ENCODE results near the gene POLRMT.

POLRMT gene

DNA sequence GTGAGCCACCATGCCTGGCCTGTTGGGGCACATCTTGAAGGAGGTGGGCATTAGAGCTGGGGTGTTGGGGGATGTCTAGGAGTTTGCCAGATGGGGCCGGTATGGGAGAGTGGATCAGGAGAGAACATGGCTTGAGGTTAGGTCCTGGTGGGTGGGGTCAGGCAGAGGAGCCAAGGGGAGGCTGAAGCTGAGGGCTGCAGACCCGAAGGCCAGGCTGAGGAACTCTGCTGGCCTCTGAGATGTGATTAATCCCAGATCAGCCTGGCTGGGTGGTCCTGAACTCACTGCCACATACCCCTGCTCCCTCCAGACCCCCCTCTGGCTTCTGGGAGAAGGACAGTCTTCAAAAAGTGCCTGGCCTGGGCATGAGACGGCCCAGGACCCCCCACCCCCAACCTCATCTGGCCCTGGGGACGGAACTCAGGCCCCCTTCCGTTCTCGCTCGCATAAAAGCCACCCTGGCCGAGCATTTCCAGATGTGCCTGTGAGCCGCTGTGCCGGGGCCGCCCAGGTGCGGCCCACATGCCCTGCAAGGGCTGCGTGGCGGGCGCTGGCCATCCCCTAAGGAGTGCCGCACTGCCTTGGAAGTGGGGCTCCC, 45.6 kb upstream of the POLRMT start:
- TF ChIP-seq, protein P1, sequence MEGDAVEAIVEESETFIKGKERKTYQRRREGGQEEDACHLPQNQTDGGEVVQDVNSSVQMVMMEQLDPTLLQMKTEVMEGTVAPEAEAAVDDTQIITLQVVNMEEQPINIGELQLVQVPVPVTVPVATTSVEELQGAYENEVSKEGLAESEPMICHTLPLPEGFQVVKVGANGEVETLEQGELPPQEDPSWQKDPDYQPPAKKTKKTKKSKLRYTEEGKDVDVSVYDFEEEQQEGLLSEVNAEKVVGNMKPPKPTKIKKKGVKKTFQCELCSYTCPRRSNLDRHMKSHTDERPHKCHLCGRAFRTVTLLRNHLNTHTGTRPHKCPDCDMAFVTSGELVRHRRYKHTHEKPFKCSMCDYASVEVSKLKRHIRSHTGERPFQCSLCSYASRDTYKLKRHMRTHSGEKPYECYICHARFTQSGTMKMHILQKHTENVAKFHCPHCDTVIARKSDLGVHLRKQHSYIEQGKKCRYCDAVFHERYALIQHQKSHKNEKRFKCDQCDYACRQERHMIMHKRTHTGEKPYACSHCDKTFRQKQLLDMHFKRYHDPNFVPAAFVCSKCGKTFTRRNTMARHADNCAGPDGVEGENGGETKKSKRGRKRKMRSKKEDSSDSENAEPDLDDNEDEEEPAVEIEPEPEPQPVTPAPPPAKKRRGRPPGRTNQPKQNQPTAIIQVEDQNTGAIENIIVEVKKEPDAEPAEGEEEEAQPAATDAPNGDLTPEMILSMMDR (conservative IDR thresholded peaks at IDR 0.05; ENCODE audit: low read depth, low read length) = no peak
- peak overlapping the region; percentile 45 for H3K4me3 ChIP-seq (ENCODE audit: low read length)
- DNase-seq (ENCODE audit: low read depth) = no peak

DNA sequence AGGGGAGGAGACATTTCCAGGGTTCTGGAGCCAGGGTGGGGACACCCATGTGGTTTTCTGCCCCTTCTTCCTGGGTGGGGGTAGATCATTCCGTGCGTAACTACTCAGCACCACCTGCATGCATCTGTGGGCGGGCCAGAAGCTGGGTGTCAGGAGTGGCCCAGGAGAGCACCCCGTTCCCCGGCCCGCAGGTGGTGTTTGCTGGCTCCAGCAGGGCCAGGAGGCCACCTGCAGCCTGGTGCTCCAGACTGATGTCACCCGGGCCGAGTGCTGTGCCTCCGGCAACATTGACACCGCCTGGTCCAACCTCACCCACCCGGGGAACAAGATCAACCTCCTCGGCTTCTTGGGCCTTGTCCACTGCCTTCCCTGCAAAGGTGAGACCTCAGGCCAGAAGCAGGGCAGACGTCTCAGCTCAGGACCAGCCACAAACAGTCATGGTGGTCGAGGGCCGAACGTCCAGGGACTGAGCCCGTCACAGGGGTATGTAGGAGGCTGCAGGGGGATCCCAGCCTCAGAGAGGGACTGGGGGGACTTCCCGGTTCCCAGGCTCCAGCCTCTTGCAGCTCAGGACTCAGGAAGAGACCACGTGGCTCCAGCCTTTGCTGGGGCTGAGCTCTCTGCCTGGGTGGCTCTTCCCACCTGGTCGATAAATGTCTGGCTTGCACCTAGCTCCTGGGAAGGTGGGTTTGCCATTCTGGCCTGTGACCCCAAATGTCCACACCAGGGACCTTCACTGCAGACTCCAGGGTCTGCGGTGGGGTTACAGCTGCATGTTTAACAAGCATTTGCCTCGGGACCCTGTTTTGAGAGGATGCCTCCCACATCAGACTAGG, 44.5 kb upstream of the POLRMT start:
- no peak for DNase-seq (ENCODE audit: low read depth)
- TF ChIP-seq, protein P1 (conservative IDR thresholded peaks at IDR 0.05; ENCODE audit: low read depth, low read length) = no peak
- H3K4me3 ChIP-seq (ENCODE audit: low read length) = peak overlapping the region; percentile 88

GRCh38 chr19:677201-677600, 43.9 kb upstream of the POLRMT start:
- TF ChIP-seq, protein P1 (conservative IDR thresholded peaks at IDR 0.05; ENCODE audit: low read depth, low read length) = no peak
- DNase-seq (ENCODE audit: low read depth) = peak; percentile 85
- peak overlapping the region; percentile 88 for H3K4me3 ChIP-seq (ENCODE audit: low read length)

DNA sequence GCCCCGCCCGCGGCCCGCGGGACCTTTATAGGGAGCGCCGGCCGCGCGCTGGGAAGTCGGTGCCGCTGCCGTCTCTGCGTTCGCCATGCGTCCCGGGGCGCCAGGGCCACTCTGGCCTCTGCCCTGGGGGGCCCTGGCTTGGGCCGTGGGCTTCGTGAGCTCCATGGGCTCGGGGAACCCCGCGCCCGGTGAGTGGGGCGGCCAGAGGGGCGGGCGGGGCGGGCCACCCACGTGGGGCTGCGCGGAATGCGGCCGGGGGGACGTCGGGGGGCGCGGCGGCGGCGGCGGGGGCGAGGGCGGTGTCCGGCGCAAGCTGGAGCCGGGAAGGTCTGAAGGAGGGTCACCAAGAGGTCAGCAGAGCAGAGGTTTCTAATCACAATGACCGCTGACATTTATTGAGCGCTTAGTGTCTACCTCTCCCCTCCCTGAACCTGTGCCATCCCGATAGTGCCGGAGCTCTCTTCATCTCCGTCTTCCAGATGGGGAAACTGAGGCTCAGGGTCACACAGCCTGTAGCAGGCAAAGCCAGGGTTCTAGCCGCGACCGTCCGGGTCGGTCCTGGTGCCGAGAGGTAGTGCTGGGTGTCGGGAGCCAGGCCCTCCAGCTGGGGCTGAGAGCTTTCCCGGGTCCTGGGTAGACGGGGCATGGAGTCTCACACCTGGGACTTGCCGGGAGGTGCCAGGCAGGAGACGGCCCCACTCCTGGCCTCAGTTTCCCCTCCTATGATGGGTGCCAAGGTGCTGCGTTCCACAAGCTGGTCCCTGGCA, 43.2 kb upstream of the POLRMT start, which contains the start of gene FSTL3:
Gene FSTL3 (plus strand): TSS at position 54 of the 767 bp plus-strand sequence. CDS start 32 bp downstream, at position 86.
- peak; percentile 17 for DNase-seq (ENCODE audit: low read depth)
- TF ChIP-seq, protein P1 (conservative IDR thresholded peaks at IDR 0.05; ENCODE audit: low read depth, low read length) = no peak
- peak within 1 kb of the TSS; percentile 88 for H3K4me3 ChIP-seq (ENCODE audit: low read length)

DNA sequence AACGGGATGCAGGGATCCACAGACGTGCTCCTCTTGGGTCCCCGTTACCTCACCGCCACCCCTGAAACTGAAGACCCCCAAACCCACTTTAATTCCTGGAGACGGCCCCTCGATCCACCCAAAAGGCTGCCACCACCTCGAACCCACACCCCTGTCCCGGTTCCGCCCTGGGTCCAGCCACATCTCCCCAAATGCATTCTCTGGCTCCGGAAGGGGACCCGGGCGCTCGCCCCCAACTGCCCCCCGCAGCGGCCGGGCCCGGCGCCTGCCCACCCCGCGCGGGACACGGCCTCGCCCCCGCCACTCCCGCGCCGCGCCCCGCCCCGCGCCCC, 42.6 kb upstream of the POLRMT start:
- TF ChIP-seq, protein P1 (conservative IDR thresholded peaks at IDR 0.05; ENCODE audit: low read depth, low read length) = no peak
- peak overlapping the region; percentile 46 for H3K4me3 ChIP-seq (ENCODE audit: low read length)
- DNase-seq (ENCODE audit: low read depth) = no peak

DNA sequence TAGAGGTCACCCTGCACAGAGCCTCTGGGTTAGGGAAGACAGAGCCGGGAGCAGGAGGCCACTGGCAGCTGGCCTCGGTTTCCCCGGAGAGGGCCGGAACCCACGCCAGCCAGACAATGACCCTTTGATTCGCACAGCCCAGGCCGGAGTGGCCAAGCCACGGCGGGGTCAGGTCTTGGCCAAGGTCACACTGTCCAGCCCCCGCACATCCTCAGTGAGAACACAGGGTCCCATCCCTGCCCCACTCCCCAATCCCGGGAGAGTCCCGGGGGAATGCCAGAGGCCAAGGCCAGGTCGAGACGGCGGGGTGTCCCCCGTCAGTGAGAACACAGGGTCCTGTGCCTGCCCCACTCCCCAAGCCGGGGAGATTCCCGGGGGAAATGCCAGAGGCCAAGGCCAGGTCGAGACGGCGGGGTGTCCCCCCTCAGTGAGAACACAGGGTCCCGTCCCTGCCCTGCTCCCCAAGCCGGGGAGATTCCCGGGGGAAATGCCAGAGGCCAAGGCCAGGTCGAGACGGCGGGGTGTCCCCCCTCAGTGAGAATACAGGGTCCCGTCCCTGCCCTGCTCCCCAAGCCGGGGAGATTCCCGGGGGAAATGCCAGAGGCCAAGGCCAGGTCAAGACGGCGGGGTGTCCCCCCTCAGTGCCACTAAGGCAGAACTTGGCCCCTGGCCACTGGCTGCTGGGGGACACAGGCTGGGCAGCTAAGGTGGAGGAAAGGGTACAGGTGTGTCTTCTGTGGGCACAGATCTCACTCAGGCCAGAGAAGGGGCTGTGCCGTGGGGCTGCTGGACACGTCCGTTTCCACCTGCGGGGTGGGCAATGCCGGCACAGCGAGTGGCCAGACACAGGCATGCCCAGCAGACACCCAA, 41.2 kb upstream of the POLRMT start:
- TF ChIP-seq, protein P1 (conservative IDR thresholded peaks at IDR 0.05; ENCODE audit: low read depth, low read length) = no peak
- DNase-seq (ENCODE audit: low read depth) = no peak
- H3K4me3 ChIP-seq (ENCODE audit: low read length) = no peak overlapping the region

Data from retinal pigment epithelial cell (primary cell).